Lower leg skin (tissue), 4 donors: Measurements from ENCODE around the gene ABCD2. TPM values are rescaled to one million over a fixed set of nuclear protein-coding genes. Genes with fewer than 3 reads are reported as not detected.

Source experiments
- DNase-seq, 2 donors: peaks; one replicate each; pipeline ENCODE4 v3.0.0-alpha.2; 2019; ENCODE audit warnings: low spot score in 2 of 2
- H3K4me3 ChIP-seq: fragments of 200-600 bp; sonication (generic); 2 replicates; pipeline ENCODE4 v1.5.1; 2017; ENCODE audit warnings: mild to moderate bottlenecking, low read depth; ENCODE audit not compliant: poor library complexity, severe bottlenecking
- CTCF ChIP-seq, 3 donors: fragments of 450-650 bp; IDR thresholded peaks; one replicate each; pipeline ENCODE4 v1.5.1; 2016; ENCODE audit warnings: antibody characterized with exemption in 3 of 3, mild to moderate bottlenecking in 3 of 3, moderate library complexity in 2 of 3
- POLR2A ChIP-seq, 2 donors: fragments of 450-650 bp; IDR thresholded peaks; one replicate each; pipeline ENCODE4 v1.6.1; 2016 to 2017; ENCODE audit warnings: antibody characterized with exemption in 2 of 2, mild to moderate bottlenecking in 1 of 2, moderate library complexity in 1 of 2
- WGBS, 2 donors: methylation state at CpG; one replicate each; pipeline ENCODE4 v1.1.5; 2018; 5-methylcytosine and 5-hydroxymethylcytosine counted together
- intact Hi-C: fragments of 100-400 bp; cut with DNase I; formaldehyde crosslinking; loops from one replicate; pipeline ENCODE4 v1.15.0; 2023; ENCODE audit warnings: low total_unique reads
- total RNA-seq, 4 donors: library from RNA; depleted of rRNA; stranded (reverse); fragments of >200 nt; gene quantifications; one replicate each; pipeline ENCODE4 v1.1.0, GENCODE V29; 2016

Gene ABCD2
- total RNA-seq, 4 donors from 2014 or later, result 0.05 to 0.23 (median 0.08) TPM

GRCh38 chr12:39592295-39592694 is 27.3 kb downstream of the ABCD2 start:
- DNase-seq, result no peak
- TF ChIP-seq CTCF (IDR thresholded peaks at IDR 0.05) (no peak), POLR2A (IDR thresholded peaks at IDR 0.05) (no peak)
- intact Hi-C loops, result no loop called here
- no peak overlapping the region for H3K4me3 ChIP-seq

- WGBS, 2 donors, result 61 to 62% methylated on average over 9 of the region's 9 CpGs
- H3K4me3 ChIP-seq, result no peak overlapping the region
- intact Hi-C loops, result no loop called here
- TF ChIP-seq POLR2A (IDR thresholded peaks at IDR 0.05), result no peak
- no peak for TF ChIP-seq CTCF (IDR thresholded peaks at IDR 0.05)
- DNase-seq, result no peak
These were observed 31.3 kb downstream of the ABCD2 start for GRCh38 chr12:39588348-39588747.

DNA sequence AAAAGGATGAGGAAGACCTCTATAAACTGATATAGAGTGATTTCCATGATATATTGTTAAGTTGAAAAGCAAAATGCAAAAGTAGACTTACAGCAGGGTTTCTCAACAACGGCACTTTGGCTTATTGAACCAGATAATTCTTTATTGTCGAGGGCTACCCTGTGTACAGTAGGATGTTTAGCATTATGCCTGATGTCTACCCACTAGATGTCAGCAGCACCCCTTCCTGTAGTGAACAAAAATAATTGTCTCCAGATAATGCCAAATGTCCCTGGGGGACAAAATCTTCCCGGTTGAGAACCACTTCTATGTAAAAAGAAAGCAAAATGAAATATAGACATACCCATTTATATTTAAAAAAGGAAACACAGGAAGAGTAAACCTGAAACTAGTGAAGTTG is 32.4 kb downstream of the ABCD2 start:
- no peak for DNase-seq
- H3K4me3 ChIP-seq, result no peak overlapping the region
- 47 to 50% methylated on average over 3 of the region's 3 CpGs for WGBS, 2 donors
- no peak for TF ChIP-seq CTCF (IDR thresholded peaks at IDR 0.05)
- intact Hi-C loops, result no loop called here

- no peak for DNase-seq
- 76 to 81% methylated on average over 1 of the region's 1 CpG for WGBS, 2 donors
- intact Hi-C loops, result no loop called here
- no peak overlapping the region for H3K4me3 ChIP-seq
- no peak for TF ChIP-seq CTCF (IDR thresholded peaks at IDR 0.05)
- no peak for TF ChIP-seq POLR2A (IDR thresholded peaks at IDR 0.05)
These were observed 32.8 kb downstream of the ABCD2 start for GRCh38 chr12:39586816-39587215.

- no peak for TF ChIP-seq CTCF (IDR thresholded peaks at IDR 0.05)
- TF ChIP-seq POLR2A (IDR thresholded peaks at IDR 0.05), result no peak
- no peak overlapping the region for H3K4me3 ChIP-seq
- intact Hi-C loops, result no loop called here
- WGBS, 2 donors, result 17 to 21% methylated on average over 3 of the region's 3 CpGs
- no peak for DNase-seq
These were observed 38.0 kb downstream of the ABCD2 start for GRCh38 chr12:39581592-39581991.

DNA sequence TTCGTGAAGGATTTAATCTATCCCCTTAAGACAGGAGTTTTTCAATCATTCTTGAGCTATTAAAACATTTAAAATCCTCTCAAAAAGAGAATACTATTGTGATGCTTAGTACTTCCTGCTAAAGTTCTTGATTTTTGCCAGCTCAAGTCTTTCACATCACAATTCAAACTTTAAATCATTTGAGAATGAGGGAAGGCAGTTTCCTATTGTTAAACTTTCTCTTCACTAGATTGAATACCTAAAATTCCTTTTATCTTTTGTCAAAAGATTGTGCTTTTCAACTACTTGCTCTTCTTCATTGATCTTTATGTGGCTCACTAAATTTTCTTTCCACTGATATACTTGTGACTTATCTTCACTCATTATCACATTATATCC is 44.1 kb downstream of the ABCD2 start:
- no peak overlapping the region for H3K4me3 ChIP-seq
- intact Hi-C loops, result no loop called here
- DNase-seq, result no peak
- TF ChIP-seq CTCF (IDR thresholded peaks at IDR 0.05) (no peak), POLR2A (IDR thresholded peaks at IDR 0.05) (no peak)
- WGBS, 2 donors, result 51 to 63% methylated on average over 1 of the region's 1 CpG
